Upper lobe of left lung (tissue), 4 donors: ENCODE results near the gene ZNF654.

Experiments used
- EP300 ChIP-seq, 4 donors: sonication (generic); formaldehyde crosslinking; IDR thresholded peaks; one replicate each; pipeline ENCODE4 v1.5.1; 2017; ENCODE audit warnings: antibody characterized with exemption in 4 of 4, control low read depth in 2 of 4
- POLR2A ChIP-seq, 4 donors: fragments of 450-650 bp; IDR thresholded peaks; one replicate each; pipeline ENCODE4 v1.5.1; 2016 to 2017; ENCODE audit warnings: antibody characterized with exemption in 4 of 4, mild to moderate bottlenecking in 2 of 4
- TF ChIP-seq, protein P1 (sequence below), 6 experiments: fragments of 450-650 bp in 4 of 6; fragments of 200-600 bp in 2 of 6; sonication (generic) in 2 of 6; IDR thresholded peaks; one replicate each; pipeline ENCODE4 v1.5.1; 2016 to 2019; ENCODE audit warnings: antibody characterized with exemption in 6 of 6

DNA sequence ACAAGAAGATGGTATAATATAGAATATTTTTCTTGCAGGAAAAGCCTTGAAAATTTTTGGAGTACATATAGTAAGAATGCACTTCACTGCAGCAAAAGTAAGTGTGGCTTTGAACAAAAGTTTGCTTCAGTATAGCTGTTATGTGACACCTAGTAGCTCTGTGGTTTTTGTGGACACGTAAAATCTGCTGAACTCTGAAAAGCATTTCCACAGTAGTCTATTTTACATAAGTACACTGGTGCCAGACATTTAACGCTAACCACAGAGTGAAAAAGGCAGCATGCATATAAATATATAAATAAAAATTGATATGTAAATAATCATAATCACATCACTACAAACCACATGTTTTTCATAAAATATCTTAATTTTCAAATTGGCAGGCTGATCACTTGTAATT is 40.0 kb upstream of the ZNF654 start:
- TF ChIP-seq EP300 (IDR thresholded peaks at IDR 0.05) (no peak), POLR2A (IDR thresholded peaks at IDR 0.05) (no peak)
- TF ChIP-seq, protein P1, sequence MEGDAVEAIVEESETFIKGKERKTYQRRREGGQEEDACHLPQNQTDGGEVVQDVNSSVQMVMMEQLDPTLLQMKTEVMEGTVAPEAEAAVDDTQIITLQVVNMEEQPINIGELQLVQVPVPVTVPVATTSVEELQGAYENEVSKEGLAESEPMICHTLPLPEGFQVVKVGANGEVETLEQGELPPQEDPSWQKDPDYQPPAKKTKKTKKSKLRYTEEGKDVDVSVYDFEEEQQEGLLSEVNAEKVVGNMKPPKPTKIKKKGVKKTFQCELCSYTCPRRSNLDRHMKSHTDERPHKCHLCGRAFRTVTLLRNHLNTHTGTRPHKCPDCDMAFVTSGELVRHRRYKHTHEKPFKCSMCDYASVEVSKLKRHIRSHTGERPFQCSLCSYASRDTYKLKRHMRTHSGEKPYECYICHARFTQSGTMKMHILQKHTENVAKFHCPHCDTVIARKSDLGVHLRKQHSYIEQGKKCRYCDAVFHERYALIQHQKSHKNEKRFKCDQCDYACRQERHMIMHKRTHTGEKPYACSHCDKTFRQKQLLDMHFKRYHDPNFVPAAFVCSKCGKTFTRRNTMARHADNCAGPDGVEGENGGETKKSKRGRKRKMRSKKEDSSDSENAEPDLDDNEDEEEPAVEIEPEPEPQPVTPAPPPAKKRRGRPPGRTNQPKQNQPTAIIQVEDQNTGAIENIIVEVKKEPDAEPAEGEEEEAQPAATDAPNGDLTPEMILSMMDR (IDR thresholded peaks at IDR 0.05), result no peak
